ENCODE data around the gene SRRM4.
"Not testable (repeated sequence)": the region's sequence is repeated elsewhere in the genome, so short reads cannot be mapped to it uniquely, and the experiment has no call there.

SRRM4 gene

GRCh38 chr12:119071176-119071575 lies 89.8 kb downstream of the SRRM4 start:
- DNase-seq = no peak

GRCh38 chr12:119071638-119072231 lies 90.4 kb downstream of the SRRM4 start:
- DNase-seq = no peak

GRCh38 chr12:119072440-119072839 lies 91.1 kb downstream of the SRRM4 start:
- DNase-seq = no peak

GRCh38 chr12:119075222-119075787 lies 94.0 kb downstream of the SRRM4 start:
- DNase-seq = no peak

GRCh38 chr12:119075918-119076317 lies 94.6 kb downstream of the SRRM4 start:
- DNase-seq = no peak

- DNase-seq = no peak
Observed at GRCh38 chr12:119079530-119079929, 98.2 kb downstream of the SRRM4 start.

- no peak for DNase-seq
Observed at GRCh38 chr12:119082016-119082415, 100.7 kb downstream of the SRRM4 start.

- DNase-seq = no peak
Observed at GRCh38 chr12:119082496-119082895, 101.2 kb downstream of the SRRM4 start.

GRCh38 chr12:119088685-119089379 lies 107.5 kb downstream of the SRRM4 start:
- no peak for DNase-seq

GRCh38 chr12:119089380-119090013 lies 108.2 kb downstream of the SRRM4 start:
- no peak for DNase-seq

- no peak for DNase-seq
Observed at GRCh38 chr12:119090276-119090675, 108.9 kb downstream of the SRRM4 start.

- no peak for DNase-seq
Observed at GRCh38 chr12:119090865-119091264, 109.5 kb downstream of the SRRM4 start.

- no peak for DNase-seq
Observed at GRCh38 chr12:119096429-119097202, 115.3 kb downstream of the SRRM4 start.

- DNase-seq = no peak
Observed at GRCh38 chr12:119100933-119101332, 119.6 kb downstream of the SRRM4 start.

GRCh38 chr12:119102274-119102673 lies 120.9 kb downstream of the SRRM4 start:
- DNase-seq = no peak

- no peak for DNase-seq
Observed at GRCh38 chr12:119102714-119103113, 121.4 kb downstream of the SRRM4 start.

- DNase-seq = not testable (repeated sequence)
Observed at GRCh38 chr12:119104969-119105368, 123.6 kb downstream of the SRRM4 start.

- no peak for DNase-seq
Observed at GRCh38 chr12:119113496-119113986, 132.2 kb downstream of the SRRM4 start.

- no peak for DNase-seq
Observed at GRCh38 chr12:119114294-119114693, 133.0 kb downstream of the SRRM4 start.

- DNase-seq = peak; percentile 23
Observed at GRCh38 chr12:119115296-119115905, 134.1 kb downstream of the SRRM4 start.

- DNase-seq = no peak
Observed at GRCh38 chr12:119117936-119118335, 136.6 kb downstream of the SRRM4 start.

- DNase-seq = no peak
Observed at GRCh38 chr12:119118625-119119024, 137.3 kb downstream of the SRRM4 start.

GRCh38 chr12:119122047-119122446 lies 140.7 kb downstream of the SRRM4 start:
- no peak for DNase-seq

All from DMS153 (cell line).